PFSK-1 (cell line): ENCODE results near the gene ELAPOR1.

ENCODE experiments used
- FOXP2 ChIP-seq: optimal IDR thresholded peaks from 2 replicates; pipeline ENCODE3; 2011; ENCODE audit warnings: borderline replicate concordance, control low read depth, inconsistent platforms; ENCODE audit not compliant: insufficient read depth; ENCODE audit errors: extremely low read length, extremely low read depth
- POLR2AphosphoS5 ChIP-seq: IDR thresholded peaks from 2 replicates; pipeline ENCODE4 v1.6.1; 2012; ENCODE audit warnings: low read depth, mild to moderate bottlenecking, control low read depth, low read length, moderate library complexity
- SIN3A ChIP-seq: IDR thresholded peaks from 2 replicates; pipeline ENCODE4 v1.6.1; 2012; ENCODE audit warnings: mild to moderate bottlenecking, low read length, moderate library complexity, borderline replicate concordance; ENCODE audit not compliant: insufficient read depth
- TAF1 ChIP-seq: IDR thresholded peaks from 2 replicates; pipeline ENCODE4 v1.6.1; 2012; ENCODE audit warnings: low read length, control low read depth, borderline replicate concordance; ENCODE audit not compliant: insufficient read depth
- TF ChIP-seq, protein P1 (sequence below), 2 experiments: IDR thresholded peaks; 2 replicates each; pipeline versions ENCODE4 v1.6.1 to v1.8.0; 2011 to 2012; ENCODE audit warnings: low read depth in 2 of 2, low read length in 2 of 2, control low read depth in 1 of 2, inconsistent platforms in 1 of 2, mild to moderate bottlenecking in 1 of 2, moderate library complexity in 1 of 2; ENCODE audit not compliant: insufficient read depth in 1 of 2

ELAPOR1 gene

DNA sequence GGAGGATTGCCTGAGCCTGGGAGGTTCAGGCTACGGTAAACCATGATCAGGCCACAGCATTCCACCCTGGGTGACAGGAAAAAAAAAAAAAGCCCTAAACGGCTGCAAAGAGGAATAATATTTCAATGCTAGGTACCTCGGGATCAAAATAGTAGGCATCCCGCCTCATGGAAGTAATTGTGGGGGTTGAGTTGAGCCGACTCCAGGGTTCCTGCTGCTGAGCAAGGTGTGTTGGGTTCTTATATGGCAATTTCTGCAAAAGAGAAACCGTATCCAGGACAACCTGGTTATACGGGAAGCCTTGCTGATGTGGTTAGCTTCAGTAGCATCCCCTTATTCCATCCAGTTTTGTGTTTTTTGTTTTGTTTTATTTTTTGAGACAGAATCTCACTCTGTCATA is 6.1 kb upstream of the ELAPOR1 start:
- no peak for TF ChIP-seq POLR2AphosphoS5
- TF ChIP-seq, protein P1, sequence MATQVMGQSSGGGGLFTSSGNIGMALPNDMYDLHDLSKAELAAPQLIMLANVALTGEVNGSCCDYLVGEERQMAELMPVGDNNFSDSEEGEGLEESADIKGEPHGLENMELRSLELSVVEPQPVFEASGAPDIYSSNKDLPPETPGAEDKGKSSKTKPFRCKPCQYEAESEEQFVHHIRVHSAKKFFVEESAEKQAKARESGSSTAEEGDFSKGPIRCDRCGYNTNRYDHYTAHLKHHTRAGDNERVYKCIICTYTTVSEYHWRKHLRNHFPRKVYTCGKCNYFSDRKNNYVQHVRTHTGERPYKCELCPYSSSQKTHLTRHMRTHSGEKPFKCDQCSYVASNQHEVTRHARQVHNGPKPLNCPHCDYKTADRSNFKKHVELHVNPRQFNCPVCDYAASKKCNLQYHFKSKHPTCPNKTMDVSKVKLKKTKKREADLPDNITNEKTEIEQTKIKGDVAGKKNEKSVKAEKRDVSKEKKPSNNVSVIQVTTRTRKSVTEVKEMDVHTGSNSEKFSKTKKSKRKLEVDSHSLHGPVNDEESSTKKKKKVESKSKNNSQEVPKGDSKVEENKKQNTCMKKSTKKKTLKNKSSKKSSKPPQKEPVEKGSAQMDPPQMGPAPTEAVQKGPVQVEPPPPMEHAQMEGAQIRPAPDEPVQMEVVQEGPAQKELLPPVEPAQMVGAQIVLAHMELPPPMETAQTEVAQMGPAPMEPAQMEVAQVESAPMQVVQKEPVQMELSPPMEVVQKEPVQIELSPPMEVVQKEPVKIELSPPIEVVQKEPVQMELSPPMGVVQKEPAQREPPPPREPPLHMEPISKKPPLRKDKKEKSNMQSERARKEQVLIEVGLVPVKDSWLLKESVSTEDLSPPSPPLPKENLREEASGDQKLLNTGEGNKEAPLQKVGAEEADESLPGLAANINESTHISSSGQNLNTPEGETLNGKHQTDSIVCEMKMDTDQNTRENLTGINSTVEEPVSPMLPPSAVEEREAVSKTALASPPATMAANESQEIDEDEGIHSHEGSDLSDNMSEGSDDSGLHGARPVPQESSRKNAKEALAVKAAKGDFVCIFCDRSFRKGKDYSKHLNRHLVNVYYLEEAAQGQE (IDR thresholded peaks at IDR 0.05; ENCODE audit: insufficient read depth in 1 of 2, low read depth in 2 of 2, low read length in 2 of 2): no peak
- TF ChIP-seq FOXP2: no peak
- no peak for TF ChIP-seq TAF1
- no peak for TF ChIP-seq SIN3A

GRCh38 chr1:109109906-109110305 is 4.0 kb upstream of the ELAPOR1 start:
- TF ChIP-seq FOXP2: no peak
- TF ChIP-seq TAF1: no peak
- TF ChIP-seq, protein P1 (IDR thresholded peaks at IDR 0.05; ENCODE audit: insufficient read depth in 1 of 2, low read depth in 2 of 2, low read length in 2 of 2): no peak
- no peak for TF ChIP-seq SIN3A

- no peak for TF ChIP-seq POLR2AphosphoS5
- TF ChIP-seq TAF1: no peak
- TF ChIP-seq SIN3A: no peak
- TF ChIP-seq FOXP2: no peak
- TF ChIP-seq, protein P1 (IDR thresholded peaks at IDR 0.05; ENCODE audit: insufficient read depth in 1 of 2, low read depth in 2 of 2, low read length in 2 of 2): no peak
Measured at GRCh38 chr1:109111386-109112055, 2.4 kb upstream of the ELAPOR1 start.

- TF ChIP-seq FOXP2 (no peak), POLR2AphosphoS5 (no peak), SIN3A (no peak), TAF1 (no peak)
- TF ChIP-seq, protein P1 (IDR thresholded peaks at IDR 0.05; ENCODE audit: insufficient read depth in 1 of 2, low read depth in 2 of 2, low read length in 2 of 2): no peak
Measured at GRCh38 chr1:109112056-109112651, 1.8 kb upstream of the ELAPOR1 start.
